Cortex of kidney (tissue), 1 donor: ENCODE data around the gene CCDC107.

Source experiments
- DNase-seq: peaks from one replicate; lab custom pipeline; 2025; lab: John Stamatoyannopoulos, UW

CCDC107 gene

GRCh38 chr9:35705372-35705771 lies 47.3 kb downstream of the CCDC107 start:
- DNase-seq: no peak

- DNase-seq: no peak
These were observed 47.8 kb downstream of the CCDC107 start for GRCh38 chr9:35705836-35706430.

- DNase-seq: no peak
These were observed 48.9 kb downstream of the CCDC107 start for GRCh38 chr9:35706951-35707350.

- no peak for DNase-seq
These were observed 50.1 kb downstream of the CCDC107 start for GRCh38 chr9:35708146-35708545.

- DNase-seq: no peak
These were observed 52.9 kb downstream of the CCDC107 start for GRCh38 chr9:35710818-35711500.
